ENCODE data around the gene KDSR. TPM values are rescaled to one million over a fixed set of nuclear protein-coding genes. Genes with fewer than 3 reads are reported as not detected.

The KDSR gene
- total and polyA plus RNA-seq, 9 of the 15 experiments (the other 6 are each of a cell fraction or from before 2014, with no cell fraction given), result 4.0 to 24.7 (median 12.4) TPM

GRCh38 chr18:63316612-63317555 is 50.1 kb downstream of the KDSR start:
- ChIA-PET POLR2A (no interaction called here), CTCF (ENCODE audit: low intra/inter-chr PET ratio) (no interaction called here)
- TF ChIP-seq HDGF (IDR thresholded peaks at IDR 0.05), result no peak
- no peak for TF ChIP-seq ZNF232 (CRISPR knock-in tag; IDR thresholded peaks at IDR 0.05)
- no peak for TF ChIP-seq ARID2 (IDR thresholded peaks at IDR 0.05)
- TF ChIP-seq PREB (CRISPR knock-in tag; IDR thresholded peaks at IDR 0.05), result no peak
- TF ChIP-seq EP400 (IDR thresholded peaks at IDR 0.05), result no peak
- TF ChIP-seq POLR3G (IDR thresholded peaks at IDR 0.05; ENCODE audit: extremely low read depth, insufficient read length, insufficient replicate concordance), result no peak
- TF ChIP-seq BACH1 (tag; IDR thresholded peaks at IDR 0.05), result no peak
- TF ChIP-seq UBTF (IDR thresholded peaks at IDR 0.05; ENCODE audit: borderline replicate concordance in 1 of 2, low read depth in 2 of 2, low read length in 2 of 2), result no peak
- no peak for TF ChIP-seq E2F3 (CRISPR knock-in tag; IDR thresholded peaks at IDR 0.05)
- no peak for TF ChIP-seq PHF8 (IDR thresholded peaks at IDR 0.05; ENCODE audit: borderline replicate concordance, low read length)
- no peak for TF ChIP-seq PKNOX1 (IDR thresholded peaks at IDR 0.05)
- no peak for TF ChIP-seq ZSCAN29 (IDR thresholded peaks at IDR 0.05)
- no peak for TF ChIP-seq PML (IDR thresholded peaks at IDR 0.05; ENCODE audit: low read length)
- TF ChIP-seq FOXA3 (CRISPR knock-in tag; conservative IDR thresholded peaks at IDR 0.05 in 1 of 2, IDR thresholded peaks at IDR 0.05 in 1 of 2), result no peak
- no peak for TF ChIP-seq SFPQ (IDR thresholded peaks at IDR 0.05; ENCODE audit: low read depth, low read length)
- BruUV-seq (replicated peaks), result no TSS peak
- H3K4me1 ChIP-seq (replicated peaks in 1 of 2; ENCODE audit: control insufficient read depth in 2 of 2, insufficient read depth in 2 of 2, low read length in 2 of 2), result peaks cover 9 to 17% of the 10 kb centered on the region in 2 experiments; a peak in 4 of 5 replicates
- no peak overlapping the region for H3K4me3 ChIP-seq
- ATAC-seq, result no peak
- H4K20me1 ChIP-seq (replicated peaks; ENCODE audit: control insufficient read depth, insufficient read depth, low read length), result no peaks in the 10 kb centered on the region
- H2AFZ ChIP-seq (ENCODE audit: low read depth, low read length), result no peak overlapping the region
- H3K79me2 ChIP-seq (ENCODE audit: control insufficient read depth, insufficient read depth, low read length), result no peaks in the 10 kb centered on the region
- no peak for FAIRE-seq
- H3K9me1 ChIP-seq (ENCODE audit: control insufficient read depth, insufficient read depth, low read length), result no peaks in the 10 kb centered on the region
- intact Hi-C loops (cut with micrococcal nuclease) (no loop called here), in situ Hi-C loops (cut with MboI) (loop anchor here (5.0 kb wide), 1 partner anchor 300 kb away; no protein-coding TSS in a partner anchor)
- no peak overlapping the region for H3K4me2 ChIP-seq (ENCODE audit: insufficient read depth, low read length)
- no peak overlapping the region for H3K27ac ChIP-seq (ENCODE audit: extremely low read depth, low read depth, low read length)
- 10% methylated on average over 4 of the region's 4 CpGs for WGBS (ENCODE audit: insufficient coverage, low coverage, missing lambda C conversion rate)
- H3K9me3 ChIP-seq (replicated peaks; ENCODE audit: control insufficient read depth, insufficient read depth, low read depth, low read length), result no peaks in the 10 kb centered on the region
- peaks cover 0 to 10% of the 10 kb centered on the region in 2 experiments; a peak in 2 of 5 replicates for H3K27me3 ChIP-seq (ENCODE audit: control insufficient read depth in 2 of 2, insufficient read depth in 2 of 2, low read length in 2 of 2)
- no peak for DNase-seq (ENCODE audit: extremely low read depth in 1 of 4, low spot score in 3 of 4)
- no peak overlapping the region for H3K9ac ChIP-seq (ENCODE audit: insufficient read depth in 1 of 2, low read depth in 2 of 2, low read length in 2 of 2)
- H3K36me3 ChIP-seq (ENCODE audit: control insufficient read depth, insufficient read depth, low read length), result no peaks in the 10 kb centered on the region
